ENCODE results near the gene DYNC1H1.

DYNC1H1 gene

DNA sequence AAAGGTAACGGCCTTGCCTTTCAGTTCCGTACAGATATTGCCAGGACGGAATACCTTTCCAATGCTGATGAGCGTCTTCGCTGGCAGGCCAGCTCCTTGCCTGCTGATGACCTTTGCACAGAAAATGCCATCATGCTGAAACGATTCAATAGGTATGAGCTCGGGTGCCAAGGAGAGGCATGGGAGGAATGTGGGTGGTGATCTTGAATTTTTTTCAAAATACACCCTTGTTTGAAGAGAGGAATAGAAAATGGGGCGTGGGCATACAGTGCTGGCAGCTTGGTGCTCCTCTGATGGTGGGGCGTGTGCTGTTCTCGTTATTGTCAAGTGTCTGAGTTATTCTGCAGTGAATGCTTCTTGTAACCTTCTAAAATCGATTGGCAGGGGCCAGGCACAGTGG, 69.9 kb downstream of the DYNC1H1 start:
- Histone ChIP-seq H3K27ac (replicated peaks; ENCODE audit: low read length) (no peak overlapping the region), H3K14ac (ENCODE audit: low read length) (no peak overlapping the region), H3K23ac (ENCODE audit: low read depth, low read length, poor library complexity) (no peak overlapping the region), H3K79me1 (ENCODE audit: low read depth, low read length) (no peaks in the 10 kb centered on the region), H2BK12ac (ENCODE audit: low read length) (no peak overlapping the region), H3K9me3 (replicated peaks in 1 of 2; ENCODE audit: control insufficient read depth in 2 of 2, insufficient read depth in 1 of 2, low read depth in 1 of 2, low read length in 2 of 2) (no peaks in the 10 kb centered on the region), H2BK120ac (ENCODE audit: low read depth, low read length) (no peak overlapping the region), H2AK5ac (ENCODE audit: low read depth, low read length) (no peak overlapping the region), H3K4me3 (ENCODE audit: low read length in 2 of 2) (no peak overlapping the region), H3K36me3 (replicated peaks in 1 of 2; ENCODE audit: control insufficient read depth in 2 of 2, insufficient read depth in 2 of 2, low read length in 2 of 2) (peaks cover 60 to 97% of the 10 kb centered on the region in 2 donors), H2BK15ac (ENCODE audit: low read length) (no peak overlapping the region), H3K4me1 (ENCODE audit: control insufficient read depth in 2 of 2, insufficient read depth in 1 of 2, low read depth in 1 of 2, low read length in 2 of 2) (no peaks in the 10 kb centered on the region), H3K4ac (ENCODE audit: low read length) (no peak overlapping the region), H3K4me2 (ENCODE audit: insufficient read depth, low read length, poor library complexity, severe bottlenecking) (no peak overlapping the region), H2AFZ (ENCODE audit: low read length) (no peak overlapping the region), H4K8ac (ENCODE audit: low read depth, low read length) (no peak overlapping the region), H3K9ac (ENCODE audit: low read depth, low read length, poor library complexity) (no peak overlapping the region), H3K27me3 (ENCODE audit: control insufficient read depth in 3 of 3, insufficient read depth in 3 of 3, low read depth in 1 of 3, low read length in 3 of 3) (no peaks in the 10 kb centered on the region), H4K91ac (ENCODE audit: low read depth, low read length, poor library complexity) (no peak overlapping the region), H3K18ac (ENCODE audit: low read length) (no peak overlapping the region), H2BK5ac (ENCODE audit: low read length) (no peak overlapping the region)
- no CpG with 5 or more reads among the region's 11 CpGs for WGBS, 2 donors (ENCODE audit: extremely low coverage in 2 of 2, insufficient read length in 2 of 2, insufficient replicate concordance in 1 of 2)
- no peak for DNase-seq (ENCODE audit: low spot score)

DNA sequence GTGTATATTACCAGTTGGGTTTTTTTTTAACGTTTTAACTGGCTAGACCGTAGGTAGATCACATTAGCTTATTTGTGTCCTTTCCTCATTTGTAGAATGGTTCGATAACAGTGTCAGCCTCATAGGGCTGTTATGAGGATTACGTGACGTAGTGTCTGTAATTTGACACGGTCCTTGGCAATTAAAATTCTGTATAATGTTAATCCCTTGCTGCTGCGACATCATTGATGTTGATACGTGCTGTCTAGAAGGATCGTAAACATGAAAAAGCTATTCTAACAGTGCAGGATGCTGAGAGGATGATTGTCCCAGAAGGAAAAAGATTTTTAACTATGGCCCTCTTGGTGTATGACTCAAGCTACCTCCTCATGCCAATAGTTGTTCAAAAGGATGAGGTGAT, 71.5 kb downstream of the DYNC1H1 start:
- Histone ChIP-seq H3K4me2 (ENCODE audit: insufficient read depth, low read length, poor library complexity, severe bottlenecking) (no peak overlapping the region), H3K36me3 (replicated peaks in 1 of 2; ENCODE audit: control insufficient read depth in 2 of 2, insufficient read depth in 2 of 2, low read length in 2 of 2) (peaks cover 61 to 97% of the 10 kb centered on the region in 2 donors), H2BK5ac (ENCODE audit: low read length) (no peak overlapping the region), H4K91ac (ENCODE audit: low read depth, low read length, poor library complexity) (no peak overlapping the region), H3K79me1 (ENCODE audit: low read depth, low read length) (no peaks in the 10 kb centered on the region), H2BK15ac (ENCODE audit: low read length) (no peak overlapping the region), H3K9ac (ENCODE audit: low read depth, low read length, poor library complexity) (no peak overlapping the region), H3K4me3 (ENCODE audit: low read length in 2 of 2) (no peak overlapping the region), H3K27me3 (ENCODE audit: control insufficient read depth in 3 of 3, insufficient read depth in 3 of 3, low read depth in 1 of 3, low read length in 3 of 3) (no peaks in the 10 kb centered on the region), H3K23ac (ENCODE audit: low read depth, low read length, poor library complexity) (no peak overlapping the region), H3K27ac (replicated peaks; ENCODE audit: low read length) (no peak overlapping the region), H3K14ac (ENCODE audit: low read length) (no peak overlapping the region), H2BK12ac (ENCODE audit: low read length) (no peak overlapping the region), H2BK120ac (ENCODE audit: low read depth, low read length) (no peak overlapping the region), H3K4ac (ENCODE audit: low read length) (no peak overlapping the region), H2AFZ (ENCODE audit: low read length) (no peak overlapping the region), H3K18ac (ENCODE audit: low read length) (no peak overlapping the region), H2AK5ac (ENCODE audit: low read depth, low read length) (no peak overlapping the region), H4K8ac (ENCODE audit: low read depth, low read length) (no peak overlapping the region), H3K9me3 (replicated peaks in 1 of 2; ENCODE audit: control insufficient read depth in 2 of 2, insufficient read depth in 1 of 2, low read depth in 1 of 2, low read length in 2 of 2) (no peaks in the 10 kb centered on the region), H3K4me1 (ENCODE audit: control insufficient read depth in 2 of 2, insufficient read depth in 1 of 2, low read depth in 1 of 2, low read length in 2 of 2) (no peaks in the 10 kb centered on the region)
- no peak for DNase-seq (ENCODE audit: low spot score)
- no CpG with 5 or more reads among the region's 9 CpGs for WGBS, 2 donors (ENCODE audit: extremely low coverage in 2 of 2, insufficient read length in 2 of 2, insufficient replicate concordance in 1 of 2)

DNA sequence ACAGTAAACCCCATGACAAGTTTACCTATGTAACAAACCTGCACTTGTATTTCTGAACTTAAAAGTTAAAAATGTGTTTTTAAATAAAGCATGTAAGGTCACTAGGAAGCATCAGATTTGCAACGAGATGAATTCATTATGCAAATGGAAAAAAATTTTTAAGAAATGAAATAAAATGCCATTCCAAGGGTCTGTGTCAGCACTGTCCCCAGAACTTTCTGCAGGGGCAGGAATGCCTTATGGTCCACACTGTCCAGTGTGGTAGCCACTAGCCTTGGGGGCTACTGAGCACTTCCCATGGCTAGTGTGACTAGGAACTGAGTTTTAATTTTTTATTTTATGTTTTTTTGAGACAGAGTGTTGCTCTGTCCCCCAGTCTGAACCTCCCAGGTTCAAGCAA, 73.3 kb downstream of the DYNC1H1 start:
- Histone ChIP-seq H3K23ac (ENCODE audit: low read depth, low read length, poor library complexity) (no peak overlapping the region), H3K79me1 (ENCODE audit: low read depth, low read length) (no peaks in the 10 kb centered on the region), H4K91ac (ENCODE audit: low read depth, low read length, poor library complexity) (no peak overlapping the region), H3K14ac (ENCODE audit: low read length) (no peak overlapping the region), H3K27me3 (ENCODE audit: control insufficient read depth in 3 of 3, insufficient read depth in 3 of 3, low read depth in 1 of 3, low read length in 3 of 3) (no peaks in the 10 kb centered on the region), H3K4me3 (ENCODE audit: low read length in 2 of 2) (no peak overlapping the region), H2BK5ac (ENCODE audit: low read length) (no peak overlapping the region), H3K9ac (ENCODE audit: low read depth, low read length, poor library complexity) (no peak overlapping the region), H2BK15ac (ENCODE audit: low read length) (no peak overlapping the region), H3K4me2 (ENCODE audit: insufficient read depth, low read length, poor library complexity, severe bottlenecking) (no peak overlapping the region), H2AK5ac (ENCODE audit: low read depth, low read length) (no peak overlapping the region), H3K4ac (ENCODE audit: low read length) (no peak overlapping the region), H3K4me1 (ENCODE audit: control insufficient read depth in 2 of 2, insufficient read depth in 1 of 2, low read depth in 1 of 2, low read length in 2 of 2) (no peaks in the 10 kb centered on the region), H4K8ac (ENCODE audit: low read depth, low read length) (no peak overlapping the region), H3K27ac (replicated peaks; ENCODE audit: low read length) (no peak overlapping the region), H2AFZ (ENCODE audit: low read length) (no peak overlapping the region), H2BK12ac (ENCODE audit: low read length) (no peak overlapping the region), H2BK120ac (ENCODE audit: low read depth, low read length) (no peak overlapping the region), H3K9me3 (replicated peaks in 1 of 2; ENCODE audit: control insufficient read depth in 2 of 2, insufficient read depth in 1 of 2, low read depth in 1 of 2, low read length in 2 of 2) (no peaks in the 10 kb centered on the region), H3K36me3 (replicated peaks in 1 of 2; ENCODE audit: control insufficient read depth in 2 of 2, insufficient read depth in 2 of 2, low read length in 2 of 2) (peaks cover 72 to 98% of the 10 kb centered on the region in 2 donors), H3K18ac (ENCODE audit: low read length) (no peak overlapping the region)
- WGBS, 2 donors (ENCODE audit: extremely low coverage in 2 of 2, insufficient read length in 2 of 2, insufficient replicate concordance in 1 of 2), result no CpG with 5 or more reads among the region's 1 CpG
- no peak for DNase-seq (ENCODE audit: low spot score)

DNA sequence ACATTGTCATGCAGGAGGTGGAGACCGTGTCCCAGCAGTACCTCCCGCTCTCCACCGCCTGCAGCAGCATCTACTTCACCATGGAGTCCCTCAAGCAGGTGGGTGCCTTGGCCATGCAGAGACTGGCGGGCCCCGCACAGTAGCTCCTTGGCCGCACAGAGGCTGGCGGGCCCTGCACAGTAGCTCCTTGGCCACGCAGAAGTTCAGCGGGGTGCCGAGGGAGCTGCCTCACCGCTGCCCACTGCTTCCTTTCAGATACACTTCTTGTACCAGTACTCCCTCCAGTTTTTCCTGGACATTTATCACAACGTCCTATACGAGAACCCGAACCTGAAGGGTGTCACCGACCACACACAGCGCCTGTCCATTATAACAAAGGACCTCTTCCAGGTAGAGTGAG, 74.8 kb downstream of the DYNC1H1 start:
- Histone ChIP-seq H2BK120ac (ENCODE audit: low read depth, low read length) (no peak overlapping the region), H3K36me3 (replicated peaks in 1 of 2; ENCODE audit: control insufficient read depth in 2 of 2, insufficient read depth in 2 of 2, low read length in 2 of 2) (peaks cover 71 to 98% of the 10 kb centered on the region in 2 donors)
- WGBS, 2 donors (ENCODE audit: extremely low coverage in 2 of 2, insufficient read length in 2 of 2, insufficient replicate concordance in 1 of 2), result no CpG with 5 or more reads among the region's 16 CpGs

More for the DNA sequence above, 74.8 kb downstream of the DYNC1H1 start:
- H4K91ac ChIP-seq (ENCODE audit: low read depth, low read length, poor library complexity), result no peak overlapping the region
- no peak overlapping the region for H3K4me2 ChIP-seq (ENCODE audit: insufficient read depth, low read length, poor library complexity, severe bottlenecking)
- H3K9ac ChIP-seq (ENCODE audit: low read depth, low read length, poor library complexity), result no peak overlapping the region
- no peaks in the 10 kb centered on the region for H3K9me3 ChIP-seq (replicated peaks in 1 of 2; ENCODE audit: control insufficient read depth in 2 of 2, insufficient read depth in 1 of 2, low read depth in 1 of 2, low read length in 2 of 2)
- H3K79me1 ChIP-seq (ENCODE audit: low read depth, low read length), result peaks cover 3% of the 10 kb centered on the region
- H3K27ac ChIP-seq (replicated peaks; ENCODE audit: low read length), result no peak overlapping the region
- H3K18ac ChIP-seq (ENCODE audit: low read length), result no peak overlapping the region
- no peak overlapping the region for H2BK15ac ChIP-seq (ENCODE audit: low read length)
- no peak overlapping the region for H2AK5ac ChIP-seq (ENCODE audit: low read depth, low read length)
- H3K27me3 ChIP-seq (ENCODE audit: control insufficient read depth in 3 of 3, insufficient read depth in 3 of 3, low read depth in 1 of 3, low read length in 3 of 3), result no peaks in the 10 kb centered on the region
- no peak overlapping the region for H3K23ac ChIP-seq (ENCODE audit: low read depth, low read length, poor library complexity)
- H2AFZ ChIP-seq (ENCODE audit: low read length), result no peak overlapping the region
- no peak overlapping the region for H3K4me3 ChIP-seq (ENCODE audit: low read length in 2 of 2)
- DNase-seq (ENCODE audit: low spot score), result no peak
- H2BK12ac ChIP-seq (ENCODE audit: low read length), result no peak overlapping the region
- H4K8ac ChIP-seq (ENCODE audit: low read depth, low read length), result no peak overlapping the region
- no peak overlapping the region for H2BK5ac ChIP-seq (ENCODE audit: low read length)
- H3K14ac ChIP-seq (ENCODE audit: low read length), result no peak overlapping the region
- no peak overlapping the region for H3K4ac ChIP-seq (ENCODE audit: low read length)
- H3K4me1 ChIP-seq (ENCODE audit: control insufficient read depth in 2 of 2, insufficient read depth in 1 of 2, low read depth in 1 of 2, low read length in 2 of 2), result no peaks in the 10 kb centered on the region
